HG03196 (cell line): Measurements from ENCODE around the gene MCOLN1.

Experiments
- ATAC-seq: cut with Tn5 transposase; IDR thresholded peaks from one replicate; pipeline ENCODE4 v1.9.1; 2021; ENCODE audit not compliant: unreplicated experiment

The MCOLN1 gene

GRCh38 chr19:7500811-7501450 is 21.5 kb upstream of the MCOLN1 start:
- ATAC-seq, result no peak

- no peak for ATAC-seq
These were observed 19.9 kb upstream of the MCOLN1 start for GRCh38 chr19:7502552-7502951.

- no peak for ATAC-seq
These were observed 17.7 kb upstream of the MCOLN1 start for GRCh38 chr19:7504684-7505083.

- ATAC-seq, result no peak
These were observed 17.1 kb upstream of the MCOLN1 start for GRCh38 chr19:7505288-7505681.

- ATAC-seq, result no peak
These were observed 16.6 kb upstream of the MCOLN1 start for GRCh38 chr19:7505682-7506384.

- no peak for ATAC-seq
These were observed 15.8 kb upstream of the MCOLN1 start for GRCh38 chr19:7506385-7507328.

- no peak for ATAC-seq
These were observed 14.5 kb upstream of the MCOLN1 start for GRCh38 chr19:7507884-7508283.

GRCh38 chr19:7509625-7510024 is 12.8 kb upstream of the MCOLN1 start:
- ATAC-seq, result no peak

- no peak for ATAC-seq
These were observed 10.0 kb upstream of the MCOLN1 start for GRCh38 chr19:7512400-7512851.

- ATAC-seq, result no peak
These were observed 8.4 kb upstream of the MCOLN1 start for GRCh38 chr19:7513809-7514642.

- ATAC-seq, result no peak
These were observed 7.2 kb upstream of the MCOLN1 start for GRCh38 chr19:7515110-7515644.

- ATAC-seq, result no peak
These were observed 6.7 kb upstream of the MCOLN1 start, which contains the start of gene ZNF358 for GRCh38 chr19:7515645-7516151. Gene ZNF358 (plus strand): TSS chr19:7516103. CDS start chr19:7519243, 3,140 bp downstream.

- ATAC-seq, result no peak
These were observed 6.1 kb upstream of the MCOLN1 start for GRCh38 chr19:7516333-7516732.

GRCh38 chr19:7516878-7517277 is 5.5 kb upstream of the MCOLN1 start:
- no peak for ATAC-seq

GRCh38 chr19:7519361-7520130 is 2.9 kb upstream of the MCOLN1 start:
- no peak for ATAC-seq

- no peak for ATAC-seq
These were observed 2.0 kb upstream of the MCOLN1 start for GRCh38 chr19:7520131-7521051.

GRCh38 chr19:7521551-7522071 is 813 bp upstream of the MCOLN1 start:
- no peak for ATAC-seq
